ENCODE data around the gene BRMS1L.

The BRMS1L gene

DNA sequence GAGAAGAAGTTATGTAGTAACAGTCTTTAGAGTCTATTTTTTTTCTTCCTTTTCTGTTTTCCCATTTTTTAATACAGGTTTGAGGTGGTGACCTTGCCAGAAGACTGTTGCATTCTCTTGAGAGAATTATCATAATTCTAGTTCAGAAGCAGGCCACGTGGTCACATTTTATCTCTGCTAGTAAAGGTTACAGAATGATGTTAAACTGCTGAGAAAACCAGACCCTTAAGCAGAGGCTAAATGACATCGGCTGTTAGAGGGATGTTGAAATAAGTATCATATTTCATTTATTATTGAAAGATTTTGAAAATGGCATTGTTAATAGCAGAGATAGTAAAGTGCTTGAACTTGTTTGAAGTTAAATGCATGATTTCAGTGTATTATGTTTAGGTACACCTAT is 49.2 kb downstream of the BRMS1L start:
- DNase-seq = no peak

DNA sequence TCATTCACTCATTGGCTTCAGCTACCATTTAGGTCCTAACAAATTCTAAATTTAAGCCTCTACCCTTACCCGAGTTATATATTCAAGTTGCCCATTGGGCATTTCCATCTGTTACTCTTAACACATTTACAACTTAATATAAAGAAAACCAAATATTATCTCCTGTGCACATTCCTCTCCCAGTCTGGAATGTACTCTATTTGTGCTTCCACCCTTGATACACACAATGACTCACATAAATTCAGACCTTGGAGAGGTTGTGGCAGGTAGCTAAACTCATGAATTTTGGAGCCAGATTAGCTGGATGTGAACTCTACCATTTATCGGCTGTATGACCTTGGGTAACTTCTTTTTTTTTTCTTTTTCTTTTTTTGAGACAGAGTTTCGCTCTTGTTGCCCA is 51.1 kb downstream of the BRMS1L start:
- DNase-seq = no peak

DNA sequence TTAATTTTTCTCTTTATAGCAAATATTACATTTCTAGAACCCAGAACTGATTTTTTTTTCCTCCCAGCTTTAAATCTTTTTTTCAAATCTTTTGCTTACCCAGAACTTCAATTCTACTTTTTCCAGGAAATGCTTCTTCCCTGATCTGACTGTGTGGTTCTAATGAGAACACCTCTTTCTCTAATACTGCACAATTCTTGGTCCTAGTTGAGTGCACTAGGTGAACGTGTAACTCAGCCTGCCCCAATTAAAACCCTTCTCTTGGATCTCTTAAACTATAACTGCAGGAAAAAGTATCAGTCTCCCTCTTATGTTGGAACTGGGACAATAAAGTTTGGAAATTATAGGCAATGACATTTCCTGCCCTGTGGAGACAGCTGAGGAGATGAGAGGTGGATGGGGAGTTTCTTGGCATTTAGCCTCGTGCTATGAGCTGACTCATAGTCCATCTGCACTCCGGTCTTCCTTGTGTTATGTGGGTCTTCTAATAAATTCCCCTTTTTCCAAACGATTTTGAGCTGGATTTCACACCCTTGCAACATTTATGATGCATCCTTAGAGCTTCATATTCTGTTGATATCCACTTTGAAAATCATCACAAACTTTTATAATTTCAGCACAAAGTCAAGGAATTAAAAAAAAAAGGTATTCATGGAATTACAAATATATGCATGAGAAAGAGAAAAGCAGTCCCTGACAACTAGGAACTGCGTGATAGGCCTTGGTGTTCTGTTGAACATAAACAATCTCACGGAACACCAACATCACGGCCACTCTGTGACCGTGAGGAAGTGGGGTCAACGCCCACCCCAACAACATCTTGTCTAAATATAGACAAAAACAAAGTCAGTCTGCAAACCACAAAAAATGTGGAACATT is 52.4 kb downstream of the BRMS1L start:
- no peak for DNase-seq

DNA sequence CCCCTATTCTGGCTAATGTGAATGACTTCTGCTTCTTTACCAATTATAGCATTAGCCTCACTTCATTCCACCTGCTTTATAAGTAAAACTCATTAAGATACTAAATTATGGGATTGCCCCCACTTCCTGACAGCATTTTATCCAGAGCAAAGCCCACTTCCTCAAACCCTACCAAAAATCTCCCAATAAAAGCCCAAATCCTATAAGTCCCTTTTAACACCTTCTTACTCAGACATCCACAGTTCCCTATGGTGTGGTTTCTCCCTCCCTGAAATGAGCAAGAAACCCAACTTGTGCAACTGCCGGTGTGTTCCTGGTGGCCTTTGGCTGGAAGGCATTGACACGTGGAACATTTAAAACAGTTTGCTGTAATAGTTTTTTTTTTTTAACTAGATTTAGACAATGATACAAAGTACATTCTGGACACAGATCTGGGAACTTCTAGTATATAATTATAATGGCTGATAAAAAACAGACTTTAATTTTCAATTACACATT is 53.1 kb downstream of the BRMS1L start:
- no peak for DNase-seq

DNA sequence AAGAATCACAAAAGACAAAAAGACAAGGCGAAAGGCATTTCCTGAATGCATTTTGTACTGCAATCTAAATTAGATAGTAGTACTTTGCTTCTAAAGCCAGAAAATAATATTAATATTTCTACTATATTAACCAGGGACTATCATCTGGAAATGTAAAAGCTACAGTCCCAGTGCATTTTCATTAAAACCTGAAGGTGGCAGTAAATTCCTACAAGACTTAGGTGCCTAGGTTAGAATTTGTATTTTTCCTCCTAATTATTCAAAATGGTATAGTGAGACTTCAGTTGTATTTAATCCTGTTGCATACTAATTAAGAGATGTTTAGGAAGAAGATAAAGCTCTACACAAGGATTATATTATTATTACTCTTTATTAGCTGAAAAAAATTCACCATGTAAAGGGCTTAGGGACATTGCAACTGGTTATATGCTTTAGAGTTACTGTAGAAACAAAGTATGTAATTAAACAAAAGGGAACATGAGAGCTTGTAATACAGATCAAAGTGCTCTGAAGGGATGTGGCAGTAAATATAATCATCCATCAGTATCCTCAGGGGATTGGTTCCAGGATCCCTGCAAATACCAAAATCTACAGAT is 53.6 kb downstream of the BRMS1L start:
- no peak for DNase-seq

DNA sequence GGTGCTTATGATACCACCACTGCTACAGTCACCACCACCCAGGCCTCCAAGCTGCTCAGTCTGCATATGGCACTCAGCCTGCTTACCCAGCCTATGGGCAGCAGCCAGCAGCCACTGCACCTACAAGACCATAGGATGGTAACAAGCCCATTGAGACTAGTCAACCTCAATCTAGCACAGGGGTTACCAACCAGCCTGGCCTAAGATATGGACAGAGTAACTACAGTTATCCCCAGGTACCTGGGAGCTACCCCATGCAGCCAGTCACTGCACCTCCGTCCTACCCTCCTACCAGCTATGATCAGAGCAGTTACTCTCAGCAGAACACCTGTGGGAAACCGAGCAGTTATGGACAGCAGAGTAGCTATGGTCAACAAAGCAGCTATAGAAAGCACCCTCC is 55.1 kb downstream of the BRMS1L start:
- DNase-seq = no peak

DNA sequence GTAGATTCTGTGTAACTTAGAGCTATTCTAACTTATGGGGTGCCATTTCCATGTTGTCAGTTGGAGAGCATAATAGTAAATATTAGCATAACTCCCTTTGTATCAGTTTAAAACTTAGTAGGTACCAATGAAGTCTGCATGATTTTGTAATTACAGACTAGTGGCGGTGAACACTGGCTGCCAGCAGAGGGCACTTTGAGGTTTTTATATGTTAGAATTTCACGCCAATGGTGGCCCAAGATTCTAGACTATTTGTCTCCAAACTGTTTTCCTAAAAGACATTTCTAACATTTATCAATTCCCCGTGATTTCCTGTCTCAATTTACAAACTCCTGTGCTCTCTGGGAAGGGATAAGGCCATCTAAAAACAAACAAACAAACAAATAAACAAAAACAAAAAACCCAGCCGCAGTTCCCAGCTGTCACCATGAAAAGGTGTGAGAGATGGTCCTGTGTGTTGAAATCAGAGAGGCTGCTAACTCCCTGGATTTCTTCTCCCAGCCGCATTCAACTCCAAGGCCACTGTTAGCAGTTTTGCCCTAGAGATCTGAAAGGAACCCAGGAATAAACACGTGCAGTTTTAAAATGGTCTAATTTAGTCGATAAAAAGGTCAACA is 57.6 kb downstream of the BRMS1L start:
- DNase-seq = no peak

DNA sequence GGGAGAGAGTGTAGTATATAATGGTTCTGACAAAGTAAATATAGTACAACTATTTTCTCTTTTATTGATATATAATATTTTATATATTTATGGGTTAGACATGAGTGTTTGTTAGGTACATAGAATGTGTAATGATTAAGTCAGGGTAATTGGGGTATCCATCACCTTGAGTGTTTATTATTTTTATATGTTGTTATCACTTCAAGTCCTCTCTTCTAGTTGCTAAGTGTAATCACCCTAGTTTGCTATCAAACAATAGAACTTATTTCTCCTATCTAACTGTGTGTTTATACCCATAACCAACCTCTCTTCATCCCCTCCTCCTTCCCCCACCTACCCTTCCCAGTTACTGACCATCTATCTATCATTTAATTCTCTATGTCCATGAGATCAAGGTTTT is 64.2 kb downstream of the BRMS1L start:
- DNase-seq = no peak

DNA sequence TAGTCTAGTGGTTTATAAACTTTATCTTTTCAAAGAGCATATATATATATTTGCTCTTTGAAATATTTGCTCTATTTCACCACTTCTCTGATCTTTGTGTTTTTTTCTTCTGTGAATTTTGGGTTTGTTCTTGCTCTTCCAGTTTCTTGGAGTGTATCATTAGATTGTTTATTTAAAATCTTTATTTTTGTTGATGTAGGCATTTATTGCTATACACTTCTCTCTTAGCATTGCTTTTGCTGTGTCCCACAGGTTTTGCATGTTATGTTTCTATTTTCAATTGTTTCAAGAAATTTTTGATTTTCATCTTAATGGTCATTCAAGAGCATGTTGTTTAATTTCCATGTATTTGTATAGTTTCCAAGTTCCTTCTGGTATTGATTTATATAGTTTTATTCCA is 69.1 kb downstream of the BRMS1L start:
- no peak for DNase-seq

DNA sequence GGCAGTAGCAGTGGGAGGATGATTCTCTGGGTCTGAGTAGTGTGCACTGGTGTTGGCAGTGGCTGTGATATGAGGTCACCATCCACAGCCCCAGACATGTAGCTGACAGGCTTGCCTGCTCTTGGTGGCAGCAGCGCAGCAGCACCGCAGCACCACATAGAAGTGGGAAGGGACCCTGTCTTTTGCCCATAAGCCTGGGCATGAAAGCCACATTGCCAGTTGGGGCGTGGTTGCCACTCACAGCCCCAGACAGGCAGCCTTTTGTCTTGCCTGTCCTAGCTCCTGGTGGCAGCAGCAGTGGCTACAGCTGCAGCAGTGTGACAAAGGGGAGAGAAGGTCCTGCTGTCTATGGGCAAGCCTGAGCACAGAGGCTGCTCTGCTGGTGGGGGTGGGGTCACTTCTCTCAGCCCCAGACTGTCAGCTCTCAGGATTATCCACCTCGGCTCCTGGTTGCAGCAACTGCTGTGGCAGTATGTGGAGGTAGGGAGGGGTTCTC is 71.5 kb downstream of the BRMS1L start:
- no peak for DNase-seq

DNA sequence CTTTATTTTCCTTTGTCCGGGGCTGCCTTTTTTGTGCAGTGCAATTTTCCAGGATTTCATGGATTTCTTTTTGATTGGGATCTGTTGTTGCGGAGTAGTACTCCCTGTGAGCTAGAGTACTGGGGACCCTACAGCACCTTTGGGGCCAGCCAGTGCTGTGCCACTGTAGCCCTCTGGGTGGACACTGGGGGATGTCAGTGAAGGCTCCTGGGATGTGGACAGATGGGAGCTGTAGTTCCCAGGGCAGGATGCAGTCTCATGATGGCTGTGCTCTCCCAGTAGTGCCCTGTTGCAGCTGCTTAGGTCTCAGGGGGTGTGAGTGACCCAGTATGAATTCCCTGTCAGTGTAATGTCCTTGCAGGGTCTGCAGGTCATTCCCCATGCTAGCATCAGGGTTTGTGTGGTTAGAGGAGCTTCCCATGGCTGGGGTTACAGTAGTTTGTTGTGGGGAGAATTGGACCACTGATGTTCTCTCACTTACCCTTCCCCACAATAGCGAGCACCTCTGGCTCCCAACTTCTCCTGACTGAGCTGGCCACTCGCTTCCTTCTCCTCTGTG is 72.2 kb downstream of the BRMS1L start:
- no peak for DNase-seq

DNA sequence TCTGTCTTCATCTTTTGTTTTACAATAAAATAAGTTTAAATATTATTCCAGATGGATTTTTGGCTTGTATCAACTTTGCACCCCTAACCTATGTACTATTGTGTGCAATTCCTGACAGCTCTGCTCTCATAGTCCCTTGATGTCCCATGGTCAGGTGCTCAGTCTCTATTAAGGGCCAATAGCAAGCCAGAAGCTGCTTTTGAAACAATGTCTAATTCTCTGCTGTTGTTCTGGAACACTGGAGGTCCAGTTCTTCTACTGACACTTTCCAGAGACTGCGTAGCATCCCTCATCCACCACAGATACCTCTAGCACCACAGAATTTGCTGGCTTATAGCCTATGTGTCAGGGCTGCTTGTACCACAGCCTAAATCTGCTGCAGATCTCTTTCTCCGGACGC is 74.6 kb downstream of the BRMS1L start:
- no peak for DNase-seq

DNA sequence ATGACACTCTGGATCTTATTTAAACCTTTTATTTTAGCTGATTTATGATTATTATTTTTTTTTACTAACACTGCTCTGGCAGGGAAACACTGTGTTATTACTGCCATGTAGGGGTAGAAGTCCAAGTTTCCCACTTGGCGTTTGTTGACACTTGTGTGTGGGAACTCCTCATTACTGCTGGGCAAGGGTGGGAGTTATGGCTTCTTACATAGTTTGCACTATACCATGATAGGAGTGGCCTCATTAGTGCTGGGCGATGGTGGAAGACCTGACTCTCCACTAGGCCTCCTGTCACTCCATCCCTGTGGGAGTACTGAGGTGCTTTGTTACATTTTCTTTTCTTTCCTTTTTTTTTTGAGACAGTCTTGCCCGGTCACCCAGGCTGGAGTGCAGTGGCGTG is 83.5 kb downstream of the BRMS1L start:
- no peak for DNase-seq

DNA sequence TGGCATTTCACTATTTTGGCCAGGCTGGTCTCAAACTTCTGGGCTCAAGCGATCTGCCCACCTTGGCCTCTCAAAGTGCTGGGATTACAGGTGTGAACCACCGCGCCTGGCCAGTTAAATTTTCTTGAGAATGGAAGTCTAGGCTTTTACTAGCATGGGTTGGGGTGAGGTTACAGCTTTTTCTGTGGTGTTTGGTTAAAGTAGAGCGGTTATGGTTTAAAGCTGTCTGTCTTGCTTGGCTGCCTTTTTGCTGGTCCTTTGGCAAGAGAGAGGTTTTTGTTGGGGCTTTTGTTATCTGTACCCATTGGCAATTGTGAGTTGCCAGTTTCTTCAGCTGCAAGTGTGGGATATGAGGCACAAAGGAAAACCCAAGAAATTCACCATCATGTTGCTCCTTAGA is 84.1 kb downstream of the BRMS1L start:
- DNase-seq = no peak

DNA sequence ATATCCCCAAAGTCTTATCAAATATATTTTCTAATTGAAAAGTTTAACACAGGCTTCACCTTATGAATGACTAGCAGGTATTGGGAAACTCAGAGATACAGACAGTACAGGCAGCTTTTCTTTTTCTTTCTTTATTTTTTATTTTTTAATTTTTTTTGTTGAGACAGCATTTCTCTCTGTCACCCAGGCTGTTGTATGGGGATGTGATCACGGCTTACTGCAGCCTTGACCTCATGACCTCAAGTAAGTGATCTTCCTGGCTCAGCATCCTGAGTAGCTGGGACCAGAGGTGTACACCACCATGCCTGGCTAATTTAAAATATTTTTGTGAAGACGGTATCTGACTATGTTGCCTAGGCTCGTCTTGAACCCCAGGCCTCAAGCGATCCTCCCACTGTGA is 85.0 kb downstream of the BRMS1L start:
- no peak for DNase-seq

DNA sequence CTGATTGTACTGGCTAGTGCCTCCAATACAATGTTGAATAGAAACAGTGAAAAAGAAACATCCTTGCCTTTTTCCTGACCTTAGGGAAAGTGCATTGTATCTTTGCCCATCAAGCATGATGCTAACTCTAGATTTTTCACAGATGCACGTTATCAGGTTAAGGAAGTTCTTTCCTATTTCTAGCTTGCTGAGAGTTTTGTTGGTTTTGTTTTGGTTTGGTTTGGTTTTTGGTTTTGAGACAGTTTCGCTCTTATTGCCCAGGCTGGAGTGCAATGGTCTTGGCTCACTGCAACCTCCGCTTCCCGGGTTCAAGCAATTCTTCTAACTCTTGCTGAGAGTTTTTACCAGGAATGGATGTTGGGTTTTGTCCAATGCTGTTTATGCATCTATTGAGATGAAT is 89.0 kb downstream of the BRMS1L start:
- DNase-seq = no peak

DNA sequence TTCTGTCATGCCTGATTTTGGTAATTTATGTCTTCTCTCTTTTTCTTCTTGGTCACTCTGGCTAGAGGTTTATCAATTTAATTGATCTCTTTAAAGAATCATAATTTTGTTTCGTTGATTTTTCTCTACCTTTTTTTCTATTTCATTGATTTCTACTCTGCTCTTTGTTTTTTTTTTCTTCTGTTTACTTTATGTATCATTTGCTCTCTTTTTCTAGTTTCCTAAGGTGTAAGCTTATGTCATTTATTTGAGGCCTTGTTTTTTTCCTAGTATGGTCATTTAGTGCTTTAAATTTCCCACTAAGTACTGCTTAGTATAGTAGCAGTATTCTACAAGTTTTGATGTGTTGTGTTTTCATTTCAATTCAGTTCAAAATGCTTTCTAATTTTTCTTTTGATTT is 89.6 kb downstream of the BRMS1L start:
- DNase-seq = no peak
